ENCODE data around the gene E2F2.

Gene E2F2, protein sequence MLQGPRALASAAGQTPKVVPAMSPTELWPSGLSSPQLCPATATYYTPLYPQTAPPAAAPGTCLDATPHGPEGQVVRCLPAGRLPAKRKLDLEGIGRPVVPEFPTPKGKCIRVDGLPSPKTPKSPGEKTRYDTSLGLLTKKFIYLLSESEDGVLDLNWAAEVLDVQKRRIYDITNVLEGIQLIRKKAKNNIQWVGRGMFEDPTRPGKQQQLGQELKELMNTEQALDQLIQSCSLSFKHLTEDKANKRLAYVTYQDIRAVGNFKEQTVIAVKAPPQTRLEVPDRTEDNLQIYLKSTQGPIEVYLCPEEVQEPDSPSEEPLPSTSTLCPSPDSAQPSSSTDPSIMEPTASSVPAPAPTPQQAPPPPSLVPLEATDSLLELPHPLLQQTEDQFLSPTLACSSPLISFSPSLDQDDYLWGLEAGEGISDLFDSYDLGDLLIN

DNA sequence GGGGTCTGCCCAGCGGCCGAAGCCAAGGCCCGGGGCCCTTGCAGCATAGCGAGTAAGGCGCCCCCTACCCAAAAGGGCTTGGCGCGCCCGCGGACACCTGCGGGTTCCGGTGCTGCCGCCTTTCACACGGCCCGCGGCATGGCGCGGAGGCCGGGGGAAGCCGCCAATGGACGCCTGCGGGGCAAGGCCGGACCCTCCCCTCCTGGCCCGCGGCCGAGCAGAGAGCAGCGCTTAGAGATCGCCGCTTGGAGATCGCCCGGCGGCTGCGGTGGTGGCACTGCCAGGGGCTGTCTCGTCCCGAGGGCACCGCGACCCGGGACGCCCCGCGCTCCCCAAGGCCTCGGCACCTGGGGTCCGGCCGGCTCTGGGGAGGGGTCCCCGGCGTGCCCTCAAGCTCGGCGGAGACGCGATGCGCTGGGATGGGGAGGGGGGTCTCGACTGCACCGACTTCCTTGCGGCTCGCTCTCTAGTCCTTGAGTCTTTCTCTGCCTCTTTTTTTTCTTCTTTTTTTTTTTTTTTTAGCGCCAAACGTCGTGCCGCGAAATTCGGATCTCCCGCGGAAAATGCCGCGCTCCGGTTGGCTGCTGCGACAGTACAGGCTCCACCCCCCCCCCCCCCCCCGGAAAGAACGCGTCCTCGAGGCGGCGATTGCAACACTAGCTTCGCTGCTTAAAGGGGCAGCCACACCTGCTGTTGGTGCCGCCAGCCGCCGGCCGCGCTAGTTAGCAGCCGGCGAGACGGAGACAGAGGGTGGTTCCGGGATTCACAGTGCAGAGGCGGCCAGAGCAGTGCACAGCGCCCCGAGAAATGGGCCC is at the start of gene E2F2:
Gene E2F2, minus strand, starts transcription at position 487 of the 815 bp plus-strand sequence. Its CDS starts 440 bp downstream, at position 47.
- DNase-seq (ENCODE audit: low read depth) = peak; percentile 93
- peak within 1 kb of the TSS; percentile 64 for H3K4me3 ChIP-seq (ENCODE audit: low read depth, low read length)
- TF ChIP-seq, protein P1, sequence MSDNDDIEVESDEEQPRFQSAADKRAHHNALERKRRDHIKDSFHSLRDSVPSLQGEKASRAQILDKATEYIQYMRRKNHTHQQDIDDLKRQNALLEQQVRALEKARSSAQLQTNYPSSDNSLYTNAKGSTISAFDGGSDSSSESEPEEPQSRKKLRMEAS (IDR thresholded peaks at IDR 0.05; ENCODE audit: low read depth, low read length) = peak; percentile 21; the same call in 1 of the 2 replicates
- TF ChIP-seq MYC (IDR thresholded peaks at IDR 0.05; ENCODE audit: low read depth, low read length) (peak; percentile 24; the same call in 1 of the 2 replicates), POLR2A (IDR thresholded peaks at IDR 0.05; ENCODE audit: extremely low read depth, insufficient read length) (peak; percentile 44)
- TF ChIP-seq, protein P2, sequence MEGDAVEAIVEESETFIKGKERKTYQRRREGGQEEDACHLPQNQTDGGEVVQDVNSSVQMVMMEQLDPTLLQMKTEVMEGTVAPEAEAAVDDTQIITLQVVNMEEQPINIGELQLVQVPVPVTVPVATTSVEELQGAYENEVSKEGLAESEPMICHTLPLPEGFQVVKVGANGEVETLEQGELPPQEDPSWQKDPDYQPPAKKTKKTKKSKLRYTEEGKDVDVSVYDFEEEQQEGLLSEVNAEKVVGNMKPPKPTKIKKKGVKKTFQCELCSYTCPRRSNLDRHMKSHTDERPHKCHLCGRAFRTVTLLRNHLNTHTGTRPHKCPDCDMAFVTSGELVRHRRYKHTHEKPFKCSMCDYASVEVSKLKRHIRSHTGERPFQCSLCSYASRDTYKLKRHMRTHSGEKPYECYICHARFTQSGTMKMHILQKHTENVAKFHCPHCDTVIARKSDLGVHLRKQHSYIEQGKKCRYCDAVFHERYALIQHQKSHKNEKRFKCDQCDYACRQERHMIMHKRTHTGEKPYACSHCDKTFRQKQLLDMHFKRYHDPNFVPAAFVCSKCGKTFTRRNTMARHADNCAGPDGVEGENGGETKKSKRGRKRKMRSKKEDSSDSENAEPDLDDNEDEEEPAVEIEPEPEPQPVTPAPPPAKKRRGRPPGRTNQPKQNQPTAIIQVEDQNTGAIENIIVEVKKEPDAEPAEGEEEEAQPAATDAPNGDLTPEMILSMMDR (IDR thresholded peaks at IDR 0.05; ENCODE audit: low read depth, low read length) = no peak

DNA sequence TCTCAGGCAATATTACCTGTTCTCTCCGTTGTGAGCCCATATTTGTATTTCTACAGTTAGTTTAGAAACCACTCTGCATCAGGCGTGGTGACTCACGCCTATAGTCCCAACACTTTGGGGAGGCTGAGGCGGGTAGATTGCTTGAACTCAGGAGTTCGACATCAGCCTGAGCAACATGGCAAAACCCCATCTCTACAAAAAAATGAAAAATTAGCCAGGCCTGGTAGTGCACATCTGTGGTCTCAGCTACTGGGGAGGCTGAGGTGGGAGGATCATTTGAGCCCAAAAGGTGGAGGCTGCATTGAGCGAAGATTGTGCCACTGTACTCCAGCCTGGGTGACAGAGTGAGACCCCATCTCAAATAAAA is 47.9 kb upstream of the E2F2 start:
- TF ChIP-seq POLR2A (IDR thresholded peaks at IDR 0.05; ENCODE audit: extremely low read depth, insufficient read length) = no peak
- TF ChIP-seq, protein P1 (IDR thresholded peaks at IDR 0.05; ENCODE audit: low read depth, low read length) = no peak
- TF ChIP-seq, protein P2 (IDR thresholded peaks at IDR 0.05; ENCODE audit: low read depth, low read length) = no peak
- no peak for TF ChIP-seq MYC (IDR thresholded peaks at IDR 0.05; ENCODE audit: low read depth, low read length)
- no peak overlapping the region for H3K4me3 ChIP-seq (ENCODE audit: low read depth, low read length)
- no peak for DNase-seq (ENCODE audit: low read depth)

DNA sequence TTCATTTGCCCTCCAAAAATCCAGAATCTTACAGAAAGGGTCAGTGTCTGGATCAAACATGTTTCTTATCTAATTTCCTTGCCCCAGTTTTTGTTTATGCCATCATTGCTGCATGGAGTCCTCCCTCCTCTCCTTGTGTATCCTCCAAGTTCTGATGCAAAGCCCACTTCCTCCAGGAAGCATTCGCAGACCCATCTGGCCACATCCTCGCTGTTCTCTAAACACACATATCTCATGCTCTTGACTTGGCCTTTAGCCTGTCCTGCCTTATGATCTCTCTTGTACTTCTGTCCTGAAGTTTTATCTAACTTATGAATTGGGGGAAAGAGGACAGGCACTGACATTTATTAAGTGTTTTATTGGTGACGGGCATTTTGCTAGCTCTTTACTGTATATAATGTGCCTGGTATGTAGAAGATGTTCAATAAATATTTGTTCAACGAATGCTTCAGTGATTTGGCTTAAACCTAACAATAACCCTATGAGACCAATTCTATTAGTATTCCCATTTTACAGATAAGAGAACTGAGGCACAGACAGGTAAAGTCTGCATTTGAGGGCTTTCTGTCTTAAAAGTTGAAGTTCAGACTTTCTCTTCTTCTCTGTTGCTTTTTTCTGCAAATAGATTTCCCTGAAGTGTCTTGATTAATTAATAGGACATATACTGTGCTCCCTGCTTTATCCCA is 47.4 kb upstream of the E2F2 start:
- no peak overlapping the region for H3K4me3 ChIP-seq (ENCODE audit: low read depth, low read length)
- DNase-seq (ENCODE audit: low read depth) = no peak

DNA sequence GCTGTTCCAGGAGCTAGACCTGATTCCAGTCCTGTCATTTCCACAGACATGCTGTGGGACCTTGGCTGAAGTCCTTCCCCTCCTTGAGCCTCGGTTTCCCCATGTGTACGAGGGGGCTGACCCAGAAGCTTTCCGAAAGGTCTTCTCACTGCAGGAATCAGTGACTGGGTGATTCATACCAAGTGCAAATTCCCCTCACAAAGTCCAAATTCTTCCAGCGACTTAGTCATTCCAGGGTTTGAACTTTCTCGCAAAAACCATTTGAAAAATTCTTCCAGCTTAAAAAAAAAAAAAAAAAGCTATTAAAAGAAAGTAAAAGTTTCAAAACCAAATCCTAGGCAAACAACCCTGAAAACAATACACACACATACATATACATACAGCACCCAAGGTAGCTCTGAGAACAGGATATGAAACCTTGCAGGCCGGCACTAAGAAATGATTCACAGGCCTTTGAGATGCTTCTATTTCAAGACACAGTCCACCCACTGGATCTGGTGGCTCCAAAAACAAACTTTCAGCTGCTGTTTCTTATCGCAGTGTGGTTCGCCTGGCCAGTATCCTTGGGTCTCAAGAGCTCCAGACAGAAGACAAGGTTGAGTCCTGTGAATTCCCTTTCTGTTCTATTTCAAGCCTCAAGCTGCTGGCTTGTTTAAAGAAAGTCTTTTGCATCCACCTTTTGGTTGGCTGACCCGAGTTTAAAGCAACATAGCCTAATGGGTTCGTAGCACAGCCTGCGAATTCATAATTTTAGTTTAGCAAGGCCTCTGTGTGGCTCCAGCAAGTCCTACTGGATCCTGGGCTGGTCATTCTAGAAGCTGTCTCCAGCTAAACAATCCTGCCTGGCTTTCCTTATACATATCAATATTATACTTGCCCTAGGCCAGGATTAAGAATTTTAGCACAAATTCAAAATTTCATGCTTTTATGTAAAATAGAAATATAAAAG is 46.3 kb upstream of the E2F2 start:
- no peak overlapping the region for H3K4me3 ChIP-seq (ENCODE audit: low read depth, low read length)
- DNase-seq (ENCODE audit: low read depth) = no peak
- no peak for TF ChIP-seq MYC (IDR thresholded peaks at IDR 0.05; ENCODE audit: low read depth, low read length)
- no peak for TF ChIP-seq POLR2A (IDR thresholded peaks at IDR 0.05; ENCODE audit: extremely low read depth, insufficient read length)
- TF ChIP-seq, protein P2 (IDR thresholded peaks at IDR 0.05; ENCODE audit: low read depth, low read length) = no peak
- TF ChIP-seq, protein P1 (IDR thresholded peaks at IDR 0.05; ENCODE audit: low read depth, low read length) = no peak

More for the DNA sequence above, 47.4 kb upstream of the E2F2 start:
- TF ChIP-seq MYC (IDR thresholded peaks at IDR 0.05; ENCODE audit: low read depth, low read length) (no peak), POLR2A (IDR thresholded peaks at IDR 0.05; ENCODE audit: extremely low read depth, insufficient read length) (no peak)
- TF ChIP-seq, protein P1 (IDR thresholded peaks at IDR 0.05; ENCODE audit: low read depth, low read length) = no peak
- TF ChIP-seq, protein P2 (IDR thresholded peaks at IDR 0.05; ENCODE audit: low read depth, low read length) = no peak
